ENCODE results near the gene HS6ST1.
A peak's percentile ranks its signal among the peaks of the same experiment; 100 is the strongest.

DNA sequence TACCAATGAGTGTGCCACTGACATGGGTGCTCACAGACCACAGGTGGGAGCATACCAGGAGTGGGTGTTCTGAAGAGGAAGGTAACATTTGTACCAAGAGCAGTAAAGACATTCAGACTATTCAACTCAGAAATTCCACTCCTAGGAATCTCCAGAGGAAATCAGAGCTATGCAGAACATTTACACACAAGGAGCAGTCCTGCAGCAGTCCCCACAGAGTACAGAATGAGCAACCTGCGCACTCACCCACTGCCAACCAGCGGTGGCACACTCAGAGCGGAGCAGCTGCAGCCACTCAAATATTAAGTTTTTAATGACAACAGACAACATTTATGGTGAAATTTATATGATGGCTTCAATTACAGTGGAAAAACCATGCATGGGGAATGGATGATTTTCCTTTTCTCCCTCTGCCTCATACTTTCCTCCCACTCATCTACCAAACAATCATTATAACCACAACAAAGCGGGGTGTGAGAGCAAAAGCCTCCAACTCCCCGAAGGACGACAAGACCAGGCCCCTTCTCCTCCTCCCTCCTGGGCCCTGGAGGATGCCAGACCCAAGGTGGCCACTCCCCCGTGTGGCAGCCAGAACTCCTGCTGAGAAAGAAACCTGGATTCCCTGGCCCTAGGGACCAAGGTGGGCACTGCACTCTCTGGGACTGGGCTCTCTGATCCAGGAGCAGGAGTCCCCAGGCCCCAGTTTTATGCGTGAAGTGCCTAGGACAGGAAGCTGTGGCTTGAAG, 5.4 kb downstream of the HS6ST1 start:
- no peak for TF ChIP-seq EZH2 (IDR thresholded peaks at IDR 0.05; ENCODE audit: low read length, unreplicated experiment)
- TF ChIP-seq, protein P1, sequence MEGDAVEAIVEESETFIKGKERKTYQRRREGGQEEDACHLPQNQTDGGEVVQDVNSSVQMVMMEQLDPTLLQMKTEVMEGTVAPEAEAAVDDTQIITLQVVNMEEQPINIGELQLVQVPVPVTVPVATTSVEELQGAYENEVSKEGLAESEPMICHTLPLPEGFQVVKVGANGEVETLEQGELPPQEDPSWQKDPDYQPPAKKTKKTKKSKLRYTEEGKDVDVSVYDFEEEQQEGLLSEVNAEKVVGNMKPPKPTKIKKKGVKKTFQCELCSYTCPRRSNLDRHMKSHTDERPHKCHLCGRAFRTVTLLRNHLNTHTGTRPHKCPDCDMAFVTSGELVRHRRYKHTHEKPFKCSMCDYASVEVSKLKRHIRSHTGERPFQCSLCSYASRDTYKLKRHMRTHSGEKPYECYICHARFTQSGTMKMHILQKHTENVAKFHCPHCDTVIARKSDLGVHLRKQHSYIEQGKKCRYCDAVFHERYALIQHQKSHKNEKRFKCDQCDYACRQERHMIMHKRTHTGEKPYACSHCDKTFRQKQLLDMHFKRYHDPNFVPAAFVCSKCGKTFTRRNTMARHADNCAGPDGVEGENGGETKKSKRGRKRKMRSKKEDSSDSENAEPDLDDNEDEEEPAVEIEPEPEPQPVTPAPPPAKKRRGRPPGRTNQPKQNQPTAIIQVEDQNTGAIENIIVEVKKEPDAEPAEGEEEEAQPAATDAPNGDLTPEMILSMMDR (conservative IDR thresholded peaks at IDR 0.05; ENCODE audit: low read depth, low read length), result peak; percentile 55; the same call in 1 of the 2 replicates

Measured in PC-3 (cell line).